HepG2 (cell line): ENCODE measurements around the gene ZNF84. TPM values are rescaled to one million over a fixed set of nuclear protein-coding genes. Genes with fewer than 3 reads are reported as not detected.
A peak's percentile ranks its signal among the peaks of the same experiment; 100 is the strongest.

Experiments
- ARNTL ChIP-seq: sonication (generic); formaldehyde crosslinking; IDR thresholded peaks from 2 replicates; pipeline ENCODE4 v1.4.0; 2020; ENCODE audit warnings: mild to moderate bottlenecking, missing genetic modification reagents
- DMTF1 ChIP-seq: sonication (generic); formaldehyde crosslinking; IDR thresholded peaks from 2 replicates; pipeline ENCODE4 v1.4.0; 2020; ENCODE audit warnings: mild to moderate bottlenecking, missing genetic modification reagents
- HDAC1 ChIP-seq: sonication (generic); formaldehyde crosslinking; IDR thresholded peaks from 2 replicates; pipeline ENCODE4 v1.5.1; 2020; ENCODE audit warnings: mild to moderate bottlenecking, missing genetic modification reagents
- JDP2 ChIP-seq: sonication (generic); formaldehyde crosslinking; IDR thresholded peaks from 2 replicates; pipeline ENCODE4 v1.8.1; 2022; ENCODE audit warnings: missing genetic modification reagents, borderline replicate concordance
- MXD1 ChIP-seq: sonication (generic); formaldehyde crosslinking; IDR thresholded peaks from 2 replicates; pipeline ENCODE4 v1.4.0; 2020; ENCODE audit warnings: mild to moderate bottlenecking, missing genetic modification reagents
- NFIC ChIP-seq: IDR thresholded peaks from 2 replicates; pipeline ENCODE4 v1.6.1; 2012; ENCODE audit warnings: mild to moderate bottlenecking, low read length, inconsistent platforms
- REL ChIP-seq: sonication (generic); formaldehyde crosslinking; conservative IDR thresholded peaks from 2 replicates; pipeline ENCODE4 v1.8.0; 2022; ENCODE audit warnings: mild to moderate bottlenecking, missing genetic modification reagents, moderate library complexity
- RXRA ChIP-seq: sonication (generic); formaldehyde crosslinking; IDR thresholded peaks from 2 replicates; pipeline ENCODE4 v1.5.1; 2020; ENCODE audit warnings: missing genetic modification reagents
- ZBTB42 ChIP-seq: sonication (generic); formaldehyde crosslinking; IDR thresholded peaks from 2 replicates; pipeline ENCODE4 v1.5.0; 2020; ENCODE audit warnings: mild to moderate bottlenecking, missing genetic modification reagents
- ZFYVE20 ChIP-seq: sonication (generic); formaldehyde crosslinking; IDR thresholded peaks from 2 replicates; pipeline ENCODE4 v1.8.0; 2023; ENCODE audit warnings: low read depth, mild to moderate bottlenecking, moderate library complexity, missing genetic modification reagents, borderline replicate concordance
- ZNF354B ChIP-seq: sonication (generic); formaldehyde crosslinking; IDR thresholded peaks from 2 replicates; pipeline ENCODE4 v1.8.0; 2022; ENCODE audit warnings: mild to moderate bottlenecking, missing genetic modification reagents
- ZNF704 ChIP-seq: sonication (generic); formaldehyde crosslinking; IDR thresholded peaks from 2 replicates; pipeline ENCODE4 v1.8.1; 2023; ENCODE audit warnings: mild to moderate bottlenecking, inconsistent platforms, moderate library complexity, missing genetic modification reagents, borderline replicate concordance
- ZNF768 ChIP-seq: sonication (generic); formaldehyde crosslinking; IDR thresholded peaks from 2 replicates; pipeline ENCODE4 v1.4.0; 2020; ENCODE audit warnings: missing genetic modification reagents
- ZUFSP ChIP-seq: sonication (generic); formaldehyde crosslinking; IDR thresholded peaks from 2 replicates; pipeline ENCODE4 v1.9.0; 2021; ENCODE audit warnings: missing genetic modification reagents, mild to moderate bottlenecking, borderline replicate concordance
- polyA plus RNA-seq, 8 experiments: library from polyadenylated mRNA; depleted of rRNA in 3 of 8; stranded (reverse) in 7 of 8; unstranded in 1 of 8; fragments of >200 nt; fragmentation: Illumina TruSeq in 4 of 8; extraction: Trizol in 4 of 8; gene quantifications; 2 replicates each; pipeline versions ENCODE4 v1.2.1 to v1.2.3, GENCODE V29; 2011 to 2016; ENCODE audit warnings: low read depth in 4 of 8, missing spikeins in 1 of 8, mixed read lengths in 1 of 8; ENCODE audit not compliant: insufficient read depth in 1 of 8
- total RNA-seq, 5 experiments: library from RNA; depleted of rRNA; stranded (reverse); fragments of >200 nt; fragmentation: Illumina TruSeq; extraction: Trizol; gene quantifications; 2 replicates each; pipeline ENCODE4 v1.2.3, GENCODE V29; 2016; ENCODE audit warnings: low read depth in 1 of 5
- TF ChIP-seq, protein P1 (sequence below): sonication (generic); formaldehyde crosslinking; IDR thresholded peaks from 2 replicates; pipeline ENCODE4 v1.4.0; 2020; ENCODE audit warnings: missing genetic modification reagents
- TF ChIP-seq, protein P2 (sequence below): IDR thresholded peaks from 2 replicates; pipeline ENCODE4 v1.6.1; 2016; ENCODE audit warnings: low read depth, missing genetic modification reagents, missing compliant biosample characterization

The ZNF84 gene
- total and polyA plus RNA-seq, 2 of the 13 experiments (the other 11 are each of a cell fraction or from before 2014, with no cell fraction given), result 15.5 to 21.8 TPM

DNA sequence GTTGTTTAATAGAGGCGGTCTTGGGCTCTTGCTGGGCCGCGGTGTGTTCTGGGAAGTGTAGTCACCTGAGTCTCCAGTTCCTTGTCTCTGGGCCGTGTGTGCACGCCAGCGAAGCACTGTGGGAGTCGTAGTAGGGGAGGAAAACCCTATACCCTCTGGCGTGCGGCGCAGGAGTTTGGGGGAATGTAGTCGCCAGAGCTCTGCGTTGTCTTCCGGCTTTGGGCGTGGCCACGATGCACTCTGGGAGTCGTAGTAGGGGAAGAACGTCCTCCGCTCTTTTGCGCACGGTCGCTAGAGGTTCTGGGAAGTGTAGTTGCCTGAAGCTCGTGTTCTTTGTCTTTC is 42.7 kb downstream of the ZNF84 start (continued):
- TF ChIP-seq ZNF768 (CRISPR knock-in tag), result no peak
- TF ChIP-seq NFIC, result no peak
- TF ChIP-seq REL (CRISPR knock-in tag), result no peak
- TF ChIP-seq DMTF1 (CRISPR knock-in tag), result no peak
- no peak for TF ChIP-seq MXD1 (CRISPR knock-in tag)
- TF ChIP-seq ZFYVE20 (CRISPR knock-in tag), result no peak
- TF ChIP-seq, protein P1, sequence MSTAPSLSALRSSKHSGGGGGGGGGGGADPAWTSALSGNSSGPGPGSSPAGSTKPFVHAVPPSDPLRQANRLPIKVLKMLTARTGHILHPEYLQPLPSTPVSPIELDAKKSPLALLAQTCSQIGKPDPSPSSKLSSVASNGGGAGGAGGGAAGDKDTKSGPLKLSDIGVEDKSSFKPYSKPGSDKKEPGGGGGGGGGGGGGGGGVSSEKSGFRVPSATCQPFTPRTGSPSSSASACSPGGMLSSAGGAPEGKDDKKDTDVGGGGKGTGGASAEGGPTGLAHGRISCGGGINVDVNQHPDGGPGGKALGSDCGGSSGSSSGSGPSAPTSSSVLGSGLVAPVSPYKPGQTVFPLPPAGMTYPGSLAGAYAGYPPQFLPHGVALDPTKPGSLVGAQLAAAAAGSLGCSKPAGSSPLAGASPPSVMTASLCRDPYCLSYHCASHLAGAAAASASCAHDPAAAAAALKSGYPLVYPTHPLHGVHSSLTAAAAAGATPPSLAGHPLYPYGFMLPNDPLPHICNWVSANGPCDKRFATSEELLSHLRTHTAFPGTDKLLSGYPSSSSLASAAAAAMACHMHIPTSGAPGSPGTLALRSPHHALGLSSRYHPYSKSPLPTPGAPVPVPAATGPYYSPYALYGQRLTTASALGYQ (CRISPR knock-in tag), result peak; percentile 41; the same call in 1 of the 2 replicates
- TF ChIP-seq ZUFSP (CRISPR knock-in tag), result no peak
- no peak for TF ChIP-seq ZBTB42 (CRISPR knock-in tag)
- no peak for TF ChIP-seq ZNF354B (CRISPR knock-in tag)
- no peak for TF ChIP-seq JDP2
- TF ChIP-seq, protein P2, sequence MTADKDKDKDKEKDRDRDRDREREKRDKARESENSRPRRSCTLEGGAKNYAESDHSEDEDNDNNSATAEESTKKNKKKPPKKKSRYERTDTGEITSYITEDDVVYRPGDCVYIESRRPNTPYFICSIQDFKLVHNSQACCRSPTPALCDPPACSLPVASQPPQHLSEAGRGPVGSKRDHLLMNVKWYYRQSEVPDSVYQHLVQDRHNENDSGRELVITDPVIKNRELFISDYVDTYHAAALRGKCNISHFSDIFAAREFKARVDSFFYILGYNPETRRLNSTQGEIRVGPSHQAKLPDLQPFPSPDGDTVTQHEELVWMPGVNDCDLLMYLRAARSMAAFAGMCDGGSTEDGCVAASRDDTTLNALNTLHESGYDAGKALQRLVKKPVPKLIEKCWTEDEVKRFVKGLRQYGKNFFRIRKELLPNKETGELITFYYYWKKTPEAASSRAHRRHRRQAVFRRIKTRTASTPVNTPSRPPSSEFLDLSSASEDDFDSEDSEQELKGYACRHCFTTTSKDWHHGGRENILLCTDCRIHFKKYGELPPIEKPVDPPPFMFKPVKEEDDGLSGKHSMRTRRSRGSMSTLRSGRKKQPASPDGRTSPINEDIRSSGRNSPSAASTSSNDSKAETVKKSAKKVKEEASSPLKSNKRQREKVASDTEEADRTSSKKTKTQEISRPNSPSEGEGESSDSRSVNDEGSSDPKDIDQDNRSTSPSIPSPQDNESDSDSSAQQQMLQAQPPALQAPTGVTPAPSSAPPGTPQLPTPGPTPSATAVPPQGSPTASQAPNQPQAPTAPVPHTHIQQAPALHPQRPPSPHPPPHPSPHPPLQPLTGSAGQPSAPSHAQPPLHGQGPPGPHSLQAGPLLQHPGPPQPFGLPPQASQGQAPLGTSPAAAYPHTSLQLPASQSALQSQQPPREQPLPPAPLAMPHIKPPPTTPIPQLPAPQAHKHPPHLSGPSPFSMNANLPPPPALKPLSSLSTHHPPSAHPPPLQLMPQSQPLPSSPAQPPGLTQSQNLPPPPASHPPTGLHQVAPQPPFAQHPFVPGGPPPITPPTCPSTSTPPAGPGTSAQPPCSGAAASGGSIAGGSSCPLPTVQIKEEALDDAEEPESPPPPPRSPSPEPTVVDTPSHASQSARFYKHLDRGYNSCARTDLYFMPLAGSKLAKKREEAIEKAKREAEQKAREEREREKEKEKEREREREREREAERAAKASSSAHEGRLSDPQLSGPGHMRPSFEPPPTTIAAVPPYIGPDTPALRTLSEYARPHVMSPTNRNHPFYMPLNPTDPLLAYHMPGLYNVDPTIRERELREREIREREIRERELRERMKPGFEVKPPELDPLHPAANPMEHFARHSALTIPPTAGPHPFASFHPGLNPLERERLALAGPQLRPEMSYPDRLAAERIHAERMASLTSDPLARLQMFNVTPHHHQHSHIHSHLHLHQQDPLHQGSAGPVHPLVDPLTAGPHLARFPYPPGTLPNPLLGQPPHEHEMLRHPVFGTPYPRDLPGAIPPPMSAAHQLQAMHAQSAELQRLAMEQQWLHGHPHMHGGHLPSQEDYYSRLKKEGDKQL, result no peak
- TF ChIP-seq ARNTL, result peak; percentile 41; the same call in 1 of the 2 replicates
- TF ChIP-seq ZNF704 (CRISPR knock-in tag), result no peak; the same call in 1 of the 2 replicates
- TF ChIP-seq RXRA, result no peak; the same call in 1 of the 2 replicates
- TF ChIP-seq HDAC1 (CRISPR knock-in tag), result peak; percentile 73
